Measurements from ENCODE around the gene MTCH2.
"Not testable (repeated sequence)": the region's sequence is repeated elsewhere in the genome, so short reads cannot be mapped to it uniquely, and the experiment has no call there.

MTCH2 gene

GRCh38 chr11:47656260-47656885 lies 14.0 kb upstream of the MTCH2 start:
- Mint-ChIP-seq H3K9me3 (peaks cover 15 to 17% of the 10 kb centered on the region in 2 donors), H3K27me3 (no peaks in the 10 kb centered on the region), H3K27ac (no peak overlapping the region), H3K4me3 (no peak overlapping the region), H3K4me1 (no peaks in the 10 kb centered on the region)
- DNase-seq, result no peak
- ATAC-seq, result no peak

GRCh38 chr11:47651818-47652469 lies 9.6 kb upstream of the MTCH2 start:
- H3K9me3 Mint-ChIP-seq, result peaks cover 15 to 18% of the 10 kb centered on the region in 2 donors
- no peak for ATAC-seq

GRCh38 chr11:47649276-47649675 lies 6.9 kb upstream of the MTCH2 start:
- no peak for ATAC-seq
- no peak for DNase-seq
- Mint-ChIP-seq H3K4me1 (no peaks in the 10 kb centered on the region), H3K9me3 (peaks cover 15 to 18% of the 10 kb centered on the region in 2 donors), H3K27me3 (no peaks in the 10 kb centered on the region), H3K27ac (no peak overlapping the region), H3K4me3 (no peak overlapping the region)

More at GRCh38 chr11:47651818-47652469, 9.6 kb upstream of the MTCH2 start:
- Mint-ChIP-seq H3K4me3 (no peak overlapping the region), H3K27me3 (no peaks in the 10 kb centered on the region), H3K27ac (peak overlapping the region in 1 of 2 donors; percentile 30), H3K4me1 (no peaks in the 10 kb centered on the region)
- no peak for DNase-seq

- Mint-ChIP-seq H3K27ac (peak overlapping the region in 1 of 2 donors; percentile 16), H3K9me3 (no peaks in the 10 kb centered on the region), H3K4me1 (peaks cover 15% of the 10 kb centered on the region), H3K27me3 (no peaks in the 10 kb centered on the region), H3K4me3 (no peak overlapping the region)
- no peak for ATAC-seq
- no peak for DNase-seq
Measured at GRCh38 chr11:47646019-47646418, 3.7 kb upstream of the MTCH2 start.

GRCh38 chr11:47645500-47645899 lies 3.1 kb upstream of the MTCH2 start:
- Mint-ChIP-seq H3K27me3 (no peaks in the 10 kb centered on the region), H3K4me3 (no peak overlapping the region), H3K9me3 (no peaks in the 10 kb centered on the region), H3K27ac (no peak overlapping the region), H3K4me1 (peaks cover 19% of the 10 kb centered on the region)
- no peak for DNase-seq
- ATAC-seq, result no peak

GRCh38 chr11:47641600-47642098 lies 710 bp downstream of the MTCH2 start:
- Mint-ChIP-seq H3K4me3 (peak overlapping the region; percentile 94 to 98), H3K27ac (peak overlapping the region; percentile 98 to 99), H3K4me1 (peaks cover 25% of the 10 kb centered on the region), H3K9me3 (no peaks in the 10 kb centered on the region), H3K27me3 (no peaks in the 10 kb centered on the region)
- no peak for DNase-seq
- no peak for ATAC-seq

- peaks cover 25% of the 10 kb centered on the region for H3K4me1 Mint-ChIP-seq
- H3K9me3 Mint-ChIP-seq, ATAC-seq, DNase-seq, H3K27me3 Mint-ChIP-seq: not testable (repeated sequence)
- H3K27ac Mint-ChIP-seq, result peak overlapping the region in 1 of 2 donors; percentile 34
- peak overlapping the region; percentile 94 to 98 for H3K4me3 Mint-ChIP-seq
Measured at GRCh38 chr11:47640506-47640905, 1.9 kb downstream of the MTCH2 start.

GRCh38 chr11:47636331-47636730 lies 6.0 kb downstream of the MTCH2 start:
- not testable (repeated sequence) for H3K9me3 Mint-ChIP-seq, H3K4me3 Mint-ChIP-seq, ATAC-seq, H3K27me3 Mint-ChIP-seq, DNase-seq, H3K27ac Mint-ChIP-seq
- H3K4me1 Mint-ChIP-seq, result peaks cover 13% of the 10 kb centered on the region

GRCh38 chr11:47631473-47631872 lies 10.9 kb downstream of the MTCH2 start:
- DNase-seq (no peak), ATAC-seq (no peak)
- no peaks in the 10 kb centered on the region for H3K4me1 Mint-ChIP-seq
- H3K27me3 Mint-ChIP-seq, result no peaks in the 10 kb centered on the region
- no peaks in the 10 kb centered on the region for H3K9me3 Mint-ChIP-seq
- H3K4me3 Mint-ChIP-seq, result no peak overlapping the region
- H3K27ac Mint-ChIP-seq, result no peak overlapping the region

GRCh38 chr11:47628026-47628425 lies 14.3 kb downstream of the MTCH2 start:
- H3K4me1 Mint-ChIP-seq, result no peaks in the 10 kb centered on the region
- no peaks in the 10 kb centered on the region for H3K27me3 Mint-ChIP-seq
- no peaks in the 10 kb centered on the region for H3K9me3 Mint-ChIP-seq
- no peak overlapping the region for H3K4me3 Mint-ChIP-seq
- DNase-seq (no peak), ATAC-seq (no peak)
- no peak overlapping the region for H3K27ac Mint-ChIP-seq

- no peak overlapping the region for H3K27ac Mint-ChIP-seq
- H3K4me3 Mint-ChIP-seq, result no peak overlapping the region
- ATAC-seq (no peak), DNase-seq (no peak)
- H3K9me3 Mint-ChIP-seq, result no peaks in the 10 kb centered on the region
- no peaks in the 10 kb centered on the region for H3K27me3 Mint-ChIP-seq
- H3K4me1 Mint-ChIP-seq, result no peaks in the 10 kb centered on the region
Measured at GRCh38 chr11:47626234-47626633, 16.1 kb downstream of the MTCH2 start.

GRCh38 chr11:47620836-47621378 lies 21.5 kb downstream of the MTCH2 start:
- no peak for ATAC-seq
- Mint-ChIP-seq H3K4me1 (no peaks in the 10 kb centered on the region), H3K4me3 (no peak overlapping the region), H3K27ac (peak overlapping the region; percentile 7 to 30), H3K27me3 (no peaks in the 10 kb centered on the region), H3K9me3 (no peaks in the 10 kb centered on the region)
- DNase-seq, result no peak

GRCh38 chr11:47617417-47617809 lies 24.9 kb downstream of the MTCH2 start:
- H3K27ac Mint-ChIP-seq, result peak overlapping the region in 1 of 2 donors; percentile 33
- DNase-seq (no peak), ATAC-seq (no peak)
- H3K4me1 Mint-ChIP-seq, result no peaks in the 10 kb centered on the region
- H3K9me3 Mint-ChIP-seq, result no peaks in the 10 kb centered on the region
- no peak overlapping the region for H3K4me3 Mint-ChIP-seq
- H3K27me3 Mint-ChIP-seq, result no peaks in the 10 kb centered on the region

GRCh38 chr11:47616726-47617416 lies 25.5 kb downstream of the MTCH2 start:
- Mint-ChIP-seq H3K4me3 (no peak overlapping the region), H3K27ac (no peak overlapping the region), H3K9me3 (no peaks in the 10 kb centered on the region), H3K4me1 (no peaks in the 10 kb centered on the region), H3K27me3 (no peaks in the 10 kb centered on the region)
- DNase-seq, result no peak
- ATAC-seq, result no peak

- no peak for DNase-seq
- no peak for ATAC-seq
- Mint-ChIP-seq H3K27ac (peak overlapping the region in 1 of 2 donors; percentile 89), H3K4me1 (no peaks in the 10 kb centered on the region), H3K9me3 (no peaks in the 10 kb centered on the region), H3K27me3 (no peaks in the 10 kb centered on the region), H3K4me3 (no peak overlapping the region)
Measured at GRCh38 chr11:47615249-47615648, 27.1 kb downstream of the MTCH2 start.

GRCh38 chr11:47611348-47611794 lies 31.0 kb downstream of the MTCH2 start:
- Mint-ChIP-seq H3K4me1 (no peaks in the 10 kb centered on the region), H3K4me3 (no peak overlapping the region), H3K27me3 (no peaks in the 10 kb centered on the region), H3K9me3 (no peaks in the 10 kb centered on the region), H3K27ac (no peak overlapping the region)
- ATAC-seq (no peak), DNase-seq (no peak)
